Mucosa of descending colon (tissue), 3 donors: ENCODE results near the gene IFITM1. TPM values are rescaled to one million over a fixed set of nuclear protein-coding genes. Genes with fewer than 3 reads are reported as not detected.

Experiments
- ATAC-seq: fragments of 200-7000 bp; cut with Tn5 transposase; one replicate; pipeline ENCODE4 v1.9.1; 2020; ENCODE audit warnings: mild to moderate bottlenecking, moderate library complexity
- DNase-seq, 3 donors: peaks; one replicate each; pipeline ENCODE4 v3.0.0-alpha.2; 2020
- H3K36me3 ChIP-seq: fragments of 200-600 bp; one replicate; pipeline ENCODE4 v1.8.0; 2021; ENCODE audit warnings: low read depth, mild to moderate bottlenecking
- H3K4me1 ChIP-seq: fragments of 200-600 bp; one replicate; pipeline ENCODE4 v1.8.0; 2021; ENCODE audit warnings: low read depth, mild to moderate bottlenecking
- H3K4me3 ChIP-seq: fragments of 200-600 bp; one replicate; pipeline ENCODE4 v1.8.0; 2021; ENCODE audit warnings: mild to moderate bottlenecking
- H3K9me3 ChIP-seq: fragments of 200-600 bp; one replicate; pipeline ENCODE4 v1.8.0; 2021; ENCODE audit warnings: mild to moderate bottlenecking
- intact Hi-C, 2 donors: fragments of 100-400 bp; cut with DNase I in 1 of 2; cut with micrococcal nuclease in 1 of 2; formaldehyde crosslinking; loops; one replicate each; pipeline versions ENCODE4 v1.11.0 to v1.11.1; 2022; cut with DNase I, micrococcal nuclease
- total RNA-seq, 3 donors: library from RNA; stranded (reverse); fragmentation: NEBNext Ultra II Directional in 2 of 3; extraction: Animal tissue kit (Norgen Biotek cat#: 25700) in 2 of 3; gene quantifications; one replicate each; pipeline versions ENCODE4 v1.2.1 to v1.2.4, GENCODE V29; 2021 to 2023
- TF ChIP-seq, protein P1 (sequence below): fragments of 200-600 bp; IDR thresholded peaks from one replicate; pipeline ENCODE4 v1.8.0; 2022; ENCODE audit warnings: antibody characterized with exemption, mild to moderate bottlenecking
- donor health status: DM: no; HTN: no; CAD: no; lungs with moderate emphysema.
- donor health status: DM: no; HTN: no; CAD: no.
- donor health status: DM: no; HTN: yes; CAD: no.

Gene IFITM1
- total RNA-seq, 3 donors from 2014 or later = 80.2 to 182 (median 87.3) TPM

DNA sequence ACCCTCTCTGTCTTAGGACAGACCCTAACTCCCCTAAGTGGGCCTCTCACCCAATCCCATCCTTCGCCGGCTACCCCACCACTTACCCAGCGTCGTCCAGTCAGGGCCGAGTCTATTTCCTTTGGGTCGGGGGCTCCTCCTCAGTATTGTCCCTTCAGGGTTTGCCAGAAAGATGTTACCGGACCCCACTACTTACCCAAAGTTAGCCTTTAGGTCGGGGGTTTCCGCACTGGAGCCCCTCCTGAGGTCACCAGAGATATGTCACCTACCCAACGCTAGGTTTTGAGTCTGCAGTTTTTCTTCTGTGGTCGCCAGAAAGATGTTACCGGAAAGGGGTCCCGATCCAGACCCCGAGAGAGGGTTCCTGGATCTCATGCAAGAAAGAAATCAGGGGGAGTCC, 37.6 kb downstream of the IFITM1 start:
- Histone ChIP-seq H3K4me1 (peaks cover 28% of the 10 kb centered on the region), H3K4me3 (no peak overlapping the region), H3K36me3 (no peaks in the 10 kb centered on the region), H3K9me3 (no peaks in the 10 kb centered on the region)
- DNase-seq (peak in 1 of 3 donors; percentile 18), ATAC-seq (no peak)
- intact Hi-C loops = no loop called here
- TF ChIP-seq, protein P1, sequence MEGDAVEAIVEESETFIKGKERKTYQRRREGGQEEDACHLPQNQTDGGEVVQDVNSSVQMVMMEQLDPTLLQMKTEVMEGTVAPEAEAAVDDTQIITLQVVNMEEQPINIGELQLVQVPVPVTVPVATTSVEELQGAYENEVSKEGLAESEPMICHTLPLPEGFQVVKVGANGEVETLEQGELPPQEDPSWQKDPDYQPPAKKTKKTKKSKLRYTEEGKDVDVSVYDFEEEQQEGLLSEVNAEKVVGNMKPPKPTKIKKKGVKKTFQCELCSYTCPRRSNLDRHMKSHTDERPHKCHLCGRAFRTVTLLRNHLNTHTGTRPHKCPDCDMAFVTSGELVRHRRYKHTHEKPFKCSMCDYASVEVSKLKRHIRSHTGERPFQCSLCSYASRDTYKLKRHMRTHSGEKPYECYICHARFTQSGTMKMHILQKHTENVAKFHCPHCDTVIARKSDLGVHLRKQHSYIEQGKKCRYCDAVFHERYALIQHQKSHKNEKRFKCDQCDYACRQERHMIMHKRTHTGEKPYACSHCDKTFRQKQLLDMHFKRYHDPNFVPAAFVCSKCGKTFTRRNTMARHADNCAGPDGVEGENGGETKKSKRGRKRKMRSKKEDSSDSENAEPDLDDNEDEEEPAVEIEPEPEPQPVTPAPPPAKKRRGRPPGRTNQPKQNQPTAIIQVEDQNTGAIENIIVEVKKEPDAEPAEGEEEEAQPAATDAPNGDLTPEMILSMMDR = no peak

DNA sequence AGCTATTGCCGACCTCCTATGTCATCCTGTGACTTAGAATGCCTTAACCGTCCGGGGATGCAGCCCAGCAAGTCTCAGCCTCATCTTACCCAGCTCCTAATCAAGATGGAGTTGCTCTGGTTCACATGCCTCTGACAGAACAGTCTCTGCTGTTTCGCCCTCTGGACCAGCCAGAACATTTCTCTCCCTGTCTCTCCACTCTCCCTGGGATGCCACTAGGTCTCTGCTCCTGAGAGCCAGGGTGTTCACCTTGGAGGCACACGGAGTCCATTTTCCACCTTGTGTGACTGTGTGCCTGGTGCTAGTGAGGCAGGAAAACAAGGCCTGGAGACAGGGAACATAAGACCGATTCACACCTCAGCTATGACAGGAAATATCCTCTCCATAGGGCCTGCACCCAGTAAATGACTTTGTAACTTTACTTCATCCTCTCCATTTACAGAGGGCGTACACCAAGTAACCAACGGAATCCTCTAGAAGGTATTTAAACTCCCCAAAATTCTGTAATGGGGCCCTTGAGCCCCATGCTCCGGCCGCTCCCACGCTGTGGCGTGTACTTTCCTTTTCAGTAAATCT, 38.7 kb downstream of the IFITM1 start:
- Histone ChIP-seq H3K4me3 (no peak overlapping the region), H3K36me3 (no peaks in the 10 kb centered on the region), H3K4me1 (peaks cover 28% of the 10 kb centered on the region), H3K9me3 (no peaks in the 10 kb centered on the region)
- peak in 1 of 3 donors; percentile 18 for DNase-seq
- intact Hi-C loops = no loop called here
- TF ChIP-seq, protein P1 = no peak
- ATAC-seq = no peak

DNA sequence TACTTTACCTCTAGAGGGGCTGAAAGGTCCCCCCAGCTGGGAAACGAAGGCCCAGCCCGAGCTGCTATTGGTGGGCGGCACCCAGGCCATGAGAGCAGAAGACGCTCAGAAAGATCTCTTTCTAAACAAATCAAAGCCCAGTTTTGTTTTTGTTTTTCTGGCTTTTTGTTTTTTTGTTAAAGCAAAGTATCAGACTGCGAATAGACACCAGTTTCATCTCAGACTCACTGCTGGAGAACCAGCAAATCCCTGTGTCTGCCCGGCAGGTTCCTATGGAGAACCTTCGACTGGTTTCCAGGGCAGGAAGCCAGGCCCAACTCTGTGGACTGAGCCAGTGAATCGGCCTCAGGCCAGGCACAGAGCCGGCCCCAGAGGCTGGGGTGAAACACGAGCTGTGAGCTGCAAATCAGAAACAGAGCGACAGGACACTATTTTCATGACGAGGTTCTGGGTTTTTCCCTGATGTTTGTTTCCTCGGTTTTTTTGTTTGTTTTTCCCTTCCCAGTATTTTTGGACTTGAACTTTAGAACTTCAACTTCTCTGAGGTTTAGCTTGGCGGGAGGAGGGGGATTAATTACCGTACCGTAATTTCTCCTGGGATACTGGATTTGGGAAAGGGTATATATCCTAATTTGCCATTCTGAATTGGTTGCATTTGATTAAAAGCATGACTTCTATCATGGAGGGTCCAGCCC, 39.5 kb downstream of the IFITM1 start:
- peaks cover 28% of the 10 kb centered on the region for H3K4me1 ChIP-seq
- no peaks in the 10 kb centered on the region for H3K36me3 ChIP-seq
- H3K9me3 ChIP-seq = no peaks in the 10 kb centered on the region
- intact Hi-C loops = no loop called here
- TF ChIP-seq, protein P1 = no peak
- DNase-seq (peak; percentile 72 to 80 (median 78)), ATAC-seq (peak; percentile 31)
- no peak overlapping the region for H3K4me3 ChIP-seq

DNA sequence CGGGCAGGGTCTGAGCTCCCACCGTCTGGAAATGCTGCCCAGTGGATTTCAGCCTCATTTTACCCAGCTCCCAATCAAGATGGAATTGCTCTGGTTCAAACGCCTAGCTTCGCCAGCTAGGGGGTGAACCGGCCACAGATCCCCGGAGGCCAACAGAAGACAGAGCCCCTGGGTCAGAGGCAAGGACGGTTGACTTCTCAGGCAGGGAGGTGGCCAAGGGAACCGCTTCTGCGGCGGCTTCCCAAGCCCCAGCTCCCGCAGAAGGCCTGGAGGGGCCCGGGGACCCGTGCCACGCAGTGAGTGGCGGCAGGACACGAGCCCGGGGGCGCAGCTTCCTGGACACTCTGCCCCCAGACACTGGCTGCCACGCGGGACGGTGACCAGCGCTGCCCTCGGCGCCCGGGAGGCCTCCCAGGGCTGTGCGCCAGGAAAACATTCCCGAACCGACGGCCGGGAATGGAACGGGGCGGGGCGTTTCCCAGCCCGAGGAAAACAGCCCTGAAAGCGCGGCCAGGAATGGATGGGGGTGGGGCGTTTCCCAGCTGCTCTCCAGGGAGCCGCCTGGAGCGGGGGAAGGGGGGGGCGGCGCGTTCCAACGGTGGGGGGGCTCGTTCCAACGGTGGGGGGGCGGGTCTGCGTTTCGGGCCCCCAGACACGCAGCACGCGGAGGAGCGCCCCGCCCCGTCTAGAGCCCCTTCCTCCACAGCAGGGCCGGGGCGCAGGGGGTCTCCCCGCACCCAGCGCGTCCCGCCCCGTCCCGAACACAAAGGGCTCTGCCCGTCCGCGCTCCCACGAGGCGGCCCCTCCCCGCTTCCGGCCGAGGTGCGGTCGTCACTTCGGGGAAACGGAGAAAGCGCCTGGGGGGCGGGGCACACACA, 42.0 kb downstream of the IFITM1 start:
- TF ChIP-seq, protein P1 = no peak
- peak; percentile 92 to 96 (median 95) for DNase-seq
- intact Hi-C loops = no loop called here
- ATAC-seq = peak; percentile 95
- Histone ChIP-seq H3K4me1 (peaks cover 28% of the 10 kb centered on the region), H3K4me3 (peak overlapping the region; percentile 17), H3K36me3 (no peaks in the 10 kb centered on the region), H3K9me3 (peaks cover 4% of the 10 kb centered on the region)

DNA sequence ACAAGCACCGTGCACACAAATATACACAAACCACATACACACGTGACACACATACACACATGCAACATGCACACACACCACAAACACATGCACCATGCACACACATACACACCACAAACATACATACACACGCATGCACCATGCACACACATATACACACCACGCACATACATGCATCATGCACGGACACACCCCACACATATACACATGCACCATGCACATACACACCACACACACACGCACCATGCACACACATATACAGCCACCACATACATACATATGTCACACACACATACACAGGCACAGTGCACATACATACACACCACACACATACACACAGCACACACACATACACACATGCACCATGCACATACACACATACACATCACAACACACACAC, 42.8 kb downstream of the IFITM1 start:
- no peak for ATAC-seq
- no peaks in the 10 kb centered on the region for H3K36me3 ChIP-seq
- TF ChIP-seq, protein P1 = no peak
- peaks cover 25% of the 10 kb centered on the region for H3K4me1 ChIP-seq
- no peak for DNase-seq
- H3K4me3 ChIP-seq = no peak overlapping the region
- peaks cover 9% of the 10 kb centered on the region for H3K9me3 ChIP-seq
- intact Hi-C loops = no loop called here
